HepG2 (cell line): ENCODE data around the gene PKD1L1. TPM values are rescaled to one million over a fixed set of nuclear protein-coding genes. Genes with fewer than 3 reads are reported as not detected.
A peak's percentile ranks its signal among the peaks of the same experiment; 100 is the strongest.

Experiments
- CHD2 ChIP-seq: IDR thresholded peaks from 2 replicates; pipeline ENCODE4 v1.6.1; 2011; ENCODE audit warnings: low read depth, low read length, improper control_type of control experiment
- MYC ChIP-seq: sonication (generic); formaldehyde crosslinking; IDR thresholded peaks from 2 replicates; pipeline ENCODE4 v1.9.0; 2021; ENCODE audit warnings: missing genetic modification reagents, borderline replicate concordance
- NFE2L1 ChIP-seq: sonication (generic); formaldehyde crosslinking; IDR thresholded peaks from 2 replicates; pipeline ENCODE4 v1.4.0; 2020; ENCODE audit warnings: missing genetic modification reagents, mild to moderate bottlenecking, borderline replicate concordance
- POLR2A ChIP-seq, 2 experiments: IDR thresholded peaks; 2 replicates each; pipeline ENCODE4 v1.6.1; 2011; ENCODE audit warnings: low read depth in 2 of 2, low read length in 2 of 2, mild to moderate bottlenecking in 1 of 2, moderate library complexity in 1 of 2; ENCODE audit not compliant: insufficient read depth in 1 of 2
- PRDM4 ChIP-seq: sonication (generic); formaldehyde crosslinking; IDR thresholded peaks from 2 replicates; pipeline ENCODE4 v1.9.0; 2021; ENCODE audit warnings: missing genetic modification reagents, borderline replicate concordance
- SNAPC2 ChIP-seq: sonication (generic); formaldehyde crosslinking; IDR thresholded peaks from 2 replicates; pipeline ENCODE4 v1.8.1; 2022; ENCODE audit warnings: mild to moderate bottlenecking, missing genetic modification reagents
- SRSF4 ChIP-seq: fragments of 200-400 bp; formaldehyde crosslinking; IDR thresholded peaks from one replicate; pipeline ENCODE4 v1.6.1; 2018; ENCODE audit warnings: mild to moderate bottlenecking, low read depth, low read length, moderate library complexity; ENCODE audit not compliant: poor library complexity, severe bottlenecking
- U2AF2 ChIP-seq: fragments of 200-400 bp; formaldehyde crosslinking; IDR thresholded peaks from 2 replicates; pipeline ENCODE4 v1.6.1; 2017; ENCODE audit warnings: low read depth, mild to moderate bottlenecking, low read length
- ZNF124 ChIP-seq: sonication (generic); formaldehyde crosslinking; IDR thresholded peaks from 2 replicates; pipeline ENCODE4 v1.4.0; 2020; ENCODE audit warnings: missing genetic modification reagents
- ZNF333 ChIP-seq: sonication (generic); formaldehyde crosslinking; IDR thresholded peaks from 2 replicates; pipeline ENCODE4 v1.4.0; 2020; ENCODE audit warnings: mild to moderate bottlenecking, missing genetic modification reagents, borderline replicate concordance
- ZNF891 ChIP-seq: sonication (generic); formaldehyde crosslinking; IDR thresholded peaks from 2 replicates; pipeline ENCODE4 v1.5.0; 2020; ENCODE audit warnings: mild to moderate bottlenecking, missing genetic modification reagents
- polyA plus RNA-seq, 8 experiments: library from polyadenylated mRNA; depleted of rRNA in 3 of 8; stranded (reverse) in 7 of 8; unstranded in 1 of 8; fragments of >200 nt; fragmentation: Illumina TruSeq in 4 of 8; extraction: Trizol in 4 of 8; gene quantifications; 2 replicates each; pipeline versions ENCODE4 v1.2.1 to v1.2.3, GENCODE V29; 2011 to 2016; ENCODE audit warnings: low read depth in 4 of 8, missing spikeins in 1 of 8, mixed read lengths in 1 of 8; ENCODE audit not compliant: insufficient read depth in 1 of 8
- total RNA-seq, 5 experiments: library from RNA; depleted of rRNA; stranded (reverse); fragments of >200 nt; fragmentation: Illumina TruSeq; extraction: Trizol; gene quantifications; 2 replicates each; pipeline ENCODE4 v1.2.3, GENCODE V29; 2016; ENCODE audit warnings: low read depth in 1 of 5
- TF ChIP-seq, protein P1 (sequence below): sonication (generic); formaldehyde crosslinking; IDR thresholded peaks from 2 replicates; pipeline ENCODE4 v1.5.1; 2020; ENCODE audit warnings: missing genetic modification reagents, mild to moderate bottlenecking, borderline replicate concordance
- TF ChIP-seq, protein P2 (sequence below): sonication (generic); formaldehyde crosslinking; IDR thresholded peaks from 2 replicates; pipeline ENCODE4 v1.5.0; 2020; ENCODE audit warnings: mild to moderate bottlenecking, missing genetic modification reagents, borderline replicate concordance
- TF ChIP-seq, protein P3 (sequence below): sonication (generic); formaldehyde crosslinking; IDR thresholded peaks from 2 replicates; pipeline ENCODE4 v1.4.0; 2020; ENCODE audit warnings: missing genetic modification reagents, borderline replicate concordance

The PKD1L1 gene
- total and polyA plus RNA-seq, 2 of the 13 experiments (the other 11 are each of a cell fraction or from before 2014, with no cell fraction given): 0.01 TPM; not detected in 1

DNA sequence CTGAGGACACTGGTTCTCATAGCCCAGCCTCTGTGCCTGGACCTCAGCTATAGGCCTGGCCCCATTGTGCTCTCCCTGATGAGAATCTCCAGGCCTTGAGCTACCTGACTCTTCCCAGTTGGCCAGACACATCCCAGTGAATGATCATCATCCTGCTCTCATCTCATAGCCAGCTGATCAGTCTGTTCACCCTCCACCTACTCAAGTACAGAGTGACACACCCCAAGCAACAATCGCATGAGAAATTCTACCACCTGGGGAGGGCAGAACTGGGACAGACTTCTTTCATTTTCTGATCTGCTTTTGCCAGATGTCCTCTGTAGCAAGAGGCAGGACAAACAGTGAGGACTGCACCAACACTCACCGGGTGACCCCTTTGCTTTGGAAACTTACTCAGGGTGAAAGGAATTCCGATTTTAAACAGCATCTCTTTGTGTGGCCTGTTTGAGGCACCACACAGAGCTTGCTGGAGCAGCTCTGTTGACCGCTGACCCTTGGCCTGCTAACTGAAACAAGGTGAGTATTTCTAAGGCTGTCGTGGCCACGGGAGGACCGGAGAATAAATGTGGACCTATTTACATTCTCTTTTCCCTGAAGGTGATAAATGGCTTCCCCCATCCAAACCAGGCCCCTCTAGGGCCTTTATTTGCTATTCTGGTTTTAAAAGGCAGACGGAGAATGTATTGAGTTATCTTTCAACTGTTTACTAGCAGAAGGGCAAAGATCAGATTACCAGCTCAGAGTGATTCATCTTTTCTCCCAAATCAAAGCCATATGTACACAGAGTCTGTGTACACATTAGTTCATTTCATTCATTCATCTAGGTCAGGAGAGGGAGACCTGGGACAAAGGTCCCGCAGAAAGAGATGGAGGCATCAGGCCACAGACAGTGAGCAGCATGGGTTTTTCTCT lies 184.9 kb downstream of the PKD1L1 start (continued):
- TF ChIP-seq PRDM4 (no peak), ZNF333 (CRISPR knock-in tag) (no peak), MYC (CRISPR knock-in tag) (no peak; the same call in 1 of the 2 replicates), SRSF4 (no peak), NFE2L1 (no peak), ZNF124 (no peak; the same call in 1 of the 2 replicates), U2AF2 (peak; percentile 71; the same call in 1 of the 2 replicates), ZNF891 (no peak), POLR2A (IDR thresholded peaks at IDR 0.05; ENCODE audit: insufficient read depth in 1 of 2, low read depth in 2 of 2, low read length in 2 of 2) (peak in 1 of 2 experiments; percentile 59; a peak in 2 of 4 replicates), SNAPC2 (CRISPR knock-in tag) (peak; percentile 59; the same call in 1 of the 2 replicates), CHD2 (no peak)
- TF ChIP-seq, protein P1, sequence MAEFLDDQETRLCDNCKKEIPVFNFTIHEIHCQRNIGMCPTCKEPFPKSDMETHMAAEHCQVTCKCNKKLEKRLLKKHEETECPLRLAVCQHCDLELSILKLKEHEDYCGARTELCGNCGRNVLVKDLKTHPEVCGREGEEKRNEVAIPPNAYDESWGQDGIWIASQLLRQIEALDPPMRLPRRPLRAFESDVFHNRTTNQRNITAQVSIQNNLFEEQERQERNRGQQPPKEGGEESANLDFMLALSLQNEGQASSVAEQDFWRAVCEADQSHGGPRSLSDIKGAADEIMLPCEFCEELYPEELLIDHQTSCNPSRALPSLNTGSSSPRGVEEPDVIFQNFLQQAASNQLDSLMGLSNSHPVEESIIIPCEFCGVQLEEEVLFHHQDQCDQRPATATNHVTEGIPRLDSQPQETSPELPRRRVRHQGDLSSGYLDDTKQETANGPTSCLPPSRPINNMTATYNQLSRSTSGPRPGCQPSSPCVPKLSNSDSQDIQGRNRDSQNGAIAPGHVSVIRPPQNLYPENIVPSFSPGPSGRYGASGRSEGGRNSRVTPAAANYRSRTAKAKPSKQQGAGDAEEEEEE (CRISPR knock-in tag): no peak
- TF ChIP-seq, protein P2, sequence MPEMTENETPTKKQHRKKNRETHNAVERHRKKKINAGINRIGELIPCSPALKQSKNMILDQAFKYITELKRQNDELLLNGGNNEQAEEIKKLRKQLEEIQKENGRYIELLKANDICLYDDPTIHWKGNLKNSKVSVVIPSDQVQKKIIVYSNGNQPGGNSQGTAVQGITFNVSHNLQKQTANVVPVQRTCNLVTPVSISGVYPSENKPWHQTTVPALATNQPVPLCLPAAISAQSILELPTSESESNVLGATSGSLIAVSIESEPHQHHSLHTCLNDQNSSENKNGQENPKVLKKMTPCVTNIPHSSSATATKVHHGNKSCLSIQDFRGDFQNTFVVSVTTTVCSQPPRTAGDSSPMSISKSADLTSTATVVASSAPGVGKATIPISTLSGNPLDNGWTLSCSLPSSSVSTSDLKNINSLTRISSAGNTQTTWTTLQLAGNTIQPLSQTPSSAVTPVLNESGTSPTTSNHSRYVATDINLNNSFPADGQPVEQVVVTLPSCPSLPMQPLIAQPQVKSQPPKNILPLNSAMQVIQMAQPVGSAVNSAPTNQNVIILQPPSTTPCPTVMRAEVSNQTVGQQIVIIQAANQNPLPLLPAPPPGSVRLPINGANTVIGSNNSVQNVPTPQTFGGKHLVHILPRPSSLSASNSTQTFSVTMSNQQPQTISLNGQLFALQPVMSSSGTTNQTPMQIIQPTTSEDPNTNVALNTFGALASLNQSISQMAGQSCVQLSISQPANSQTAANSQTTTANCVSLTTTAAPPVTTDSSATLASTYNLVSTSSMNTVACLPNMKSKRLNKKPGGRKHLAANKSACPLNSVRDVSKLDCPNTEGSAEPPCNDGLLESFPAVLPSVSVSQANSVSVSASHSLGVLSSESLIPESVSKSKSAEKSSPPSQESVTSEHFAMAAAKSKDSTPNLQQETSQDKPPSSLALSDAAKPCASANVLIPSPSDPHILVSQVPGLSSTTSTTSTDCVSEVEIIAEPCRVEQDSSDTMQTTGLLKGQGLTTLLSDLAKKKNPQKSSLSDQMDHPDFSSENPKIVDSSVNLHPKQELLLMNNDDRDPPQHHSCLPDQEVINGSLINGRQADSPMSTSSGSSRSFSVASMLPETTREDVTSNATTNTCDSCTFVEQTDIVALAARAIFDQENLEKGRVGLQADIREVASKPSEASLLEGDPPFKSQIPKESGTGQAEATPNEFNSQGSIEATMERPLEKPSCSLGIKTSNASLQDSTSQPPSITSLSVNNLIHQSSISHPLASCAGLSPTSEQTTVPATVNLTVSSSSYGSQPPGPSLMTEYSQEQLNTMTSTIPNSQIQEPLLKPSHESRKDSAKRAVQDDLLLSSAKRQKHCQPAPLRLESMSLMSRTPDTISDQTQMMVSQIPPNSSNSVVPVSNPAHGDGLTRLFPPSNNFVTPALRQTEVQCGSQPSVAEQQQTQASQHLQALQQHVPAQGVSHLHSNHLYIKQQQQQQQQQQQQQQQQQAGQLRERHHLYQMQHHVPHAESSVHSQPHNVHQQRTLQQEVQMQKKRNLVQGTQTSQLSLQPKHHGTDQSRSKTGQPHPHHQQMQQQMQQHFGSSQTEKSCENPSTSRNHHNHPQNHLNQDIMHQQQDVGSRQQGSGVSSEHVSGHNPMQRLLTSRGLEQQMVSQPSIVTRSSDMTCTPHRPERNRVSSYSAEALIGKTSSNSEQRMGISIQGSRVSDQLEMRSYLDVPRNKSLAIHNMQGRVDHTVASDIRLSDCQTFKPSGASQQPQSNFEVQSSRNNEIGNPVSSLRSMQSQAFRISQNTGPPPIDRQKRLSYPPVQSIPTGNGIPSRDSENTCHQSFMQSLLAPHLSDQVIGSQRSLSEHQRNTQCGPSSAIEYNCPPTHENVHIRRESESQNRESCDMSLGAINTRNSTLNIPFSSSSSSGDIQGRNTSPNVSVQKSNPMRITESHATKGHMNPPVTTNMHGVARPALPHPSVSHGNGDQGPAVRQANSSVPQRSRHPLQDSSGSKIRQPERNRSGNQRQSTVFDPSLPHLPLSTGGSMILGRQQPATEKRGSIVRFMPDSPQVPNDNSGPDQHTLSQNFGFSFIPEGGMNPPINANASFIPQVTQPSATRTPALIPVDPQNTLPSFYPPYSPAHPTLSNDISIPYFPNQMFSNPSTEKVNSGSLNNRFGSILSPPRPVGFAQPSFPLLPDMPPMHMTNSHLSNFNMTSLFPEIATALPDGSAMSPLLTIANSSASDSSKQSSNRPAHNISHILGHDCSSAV (CRISPR knock-in tag): no peak
- TF ChIP-seq, protein P3, sequence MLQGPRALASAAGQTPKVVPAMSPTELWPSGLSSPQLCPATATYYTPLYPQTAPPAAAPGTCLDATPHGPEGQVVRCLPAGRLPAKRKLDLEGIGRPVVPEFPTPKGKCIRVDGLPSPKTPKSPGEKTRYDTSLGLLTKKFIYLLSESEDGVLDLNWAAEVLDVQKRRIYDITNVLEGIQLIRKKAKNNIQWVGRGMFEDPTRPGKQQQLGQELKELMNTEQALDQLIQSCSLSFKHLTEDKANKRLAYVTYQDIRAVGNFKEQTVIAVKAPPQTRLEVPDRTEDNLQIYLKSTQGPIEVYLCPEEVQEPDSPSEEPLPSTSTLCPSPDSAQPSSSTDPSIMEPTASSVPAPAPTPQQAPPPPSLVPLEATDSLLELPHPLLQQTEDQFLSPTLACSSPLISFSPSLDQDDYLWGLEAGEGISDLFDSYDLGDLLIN (CRISPR knock-in tag): no peak
